A673 (cell line): ENCODE results near the gene MXD1. TPM values are rescaled to one million over a fixed set of nuclear protein-coding genes. Genes with fewer than 3 reads are reported as not detected.

Experiments used
- BruUV-seq: library from RNA; stranded (reverse); fragments of 400-500 nt; replicated peaks from 2 replicates; lab custom pipeline; 2021; lab: Mats Ljungman, UMichigan
- CTCF ChIA-PET: fragments of 300-600 bp; sonication (Branson Sonifier 250); formaldehyde crosslinking; loops from one replicate; lab custom pipeline; 2022; ENCODE audit warnings: antibody characterized with exemption; lab: Charles Lee
- POLR2A ChIA-PET: fragments of 300-600 bp; sonication (Branson Sonifier 250); formaldehyde crosslinking; loops from one replicate; lab custom pipeline; 2022; ENCODE audit warnings: antibody characterized with exemption; ENCODE audit not compliant: low non-redundant PET; lab: Charles Lee
- DNase-seq: peaks from one replicate; pipeline ENCODE4 v3.0.0-alpha.2; 2015; ENCODE audit warnings: low spot score
- H3K27ac ChIP-seq: fragments of 200-600 bp; sonication (generic); 2 replicates; pipeline ENCODE4 v1.5.1; 2016; ENCODE audit warnings: mixed run types, low read depth, mild to moderate bottlenecking, mixed read lengths, antibody characterized with exemption, low read length; ENCODE audit not compliant: poor library complexity, severe bottlenecking
- H3K27me3 ChIP-seq: fragments of 200-600 bp; sonication (generic); replicated peaks from 2 replicates; pipeline ENCODE4 v1.6.1; 2017; ENCODE audit warnings: mixed run types, low read depth, mild to moderate bottlenecking, mixed read lengths, antibody characterized with exemption, low read length; ENCODE audit not compliant: insufficient read depth, poor library complexity
- H3K36me3 ChIP-seq: fragments of 200-600 bp; sonication (generic); 2 replicates; pipeline ENCODE4 v1.6.1; 2016; ENCODE audit warnings: mixed run types, mild to moderate bottlenecking, mixed read lengths, antibody characterized with exemption, low read length; ENCODE audit not compliant: insufficient read depth, poor library complexity, severe bottlenecking
- H3K4me1 ChIP-seq: fragments of 200-600 bp; sonication (generic); 2 replicates; pipeline ENCODE4 v1.6.1; 2017; ENCODE audit warnings: mixed run types, mild to moderate bottlenecking, mixed read lengths, antibody characterized with exemption, low read length; ENCODE audit not compliant: insufficient read depth, poor library complexity, severe bottlenecking
- H3K4me3 ChIP-seq: fragments of 200-600 bp; sonication (generic); 2 replicates; pipeline ENCODE4 v1.5.1; 2016; ENCODE audit warnings: low read depth, mixed run types, mild to moderate bottlenecking, mixed read lengths, low read length; ENCODE audit not compliant: poor library complexity, severe bottlenecking
- H3K9me3 ChIP-seq: fragments of 200-600 bp; sonication (generic); 2 replicates; pipeline ENCODE4 v1.6.1; 2016; ENCODE audit warnings: mixed run types, low read depth, mild to moderate bottlenecking, mixed read lengths, antibody characterized with exemption, low read length; ENCODE audit not compliant: poor library complexity, severe bottlenecking
- CTCF ChIP-seq: fragments of 300-800, 200-600 bp; sonication (generic); conservative IDR thresholded peaks from 2 replicates; pipeline ENCODE4 v1.5.1; 2017; ENCODE audit warnings: low read depth, mild to moderate bottlenecking, antibody characterized with exemption, low read length, moderate library complexity, mixed read lengths
- EZH2 ChIP-seq: fragments of 200-600 bp; sonication (generic); IDR thresholded peaks from 2 replicates; pipeline ENCODE4 v1.6.1; 2017; ENCODE audit warnings: borderline replicate concordance, low read depth, mild to moderate bottlenecking, mixed read lengths, antibody characterized with exemption, low read length; ENCODE audit not compliant: poor library complexity, severe bottlenecking
- intact Hi-C: fragments of 100-400 bp; cut with micrococcal nuclease; formaldehyde crosslinking; loops from one replicate; pipeline ENCODE4 v1.10.0; 2022; ENCODE audit not compliant: unreplicated experiment
- total RNA-seq: library from RNA; stranded (reverse); gene quantifications from 2 replicates; pipeline ENCODE4 v1.2.3, GENCODE V29; 2021

The MXD1 gene
- total RNA-seq, 1 experiment from 2014 or later: 3.7 TPM

GRCh38 chr2:69985688-69986087 is 70.8 kb downstream of the MXD1 start:
- intact Hi-C loops: no loop called here
- POLR2A ChIA-PET: no interaction called here

GRCh38 chr2:69986691-69987090 is 71.8 kb downstream of the MXD1 start:
- H3K36me3 ChIP-seq: no peaks in the 10 kb centered on the region
- TF ChIP-seq EZH2 (no peak), CTCF (no peak)
- BruUV-seq: no TSS peak
- H3K27ac ChIP-seq: no peak overlapping the region
- intact Hi-C loops: no loop called here
- no peak for DNase-seq
- H3K4me3 ChIP-seq: no peak overlapping the region
- H3K4me1 ChIP-seq: no peaks in the 10 kb centered on the region
- CTCF ChIA-PET: no interaction called here
- POLR2A ChIA-PET: no interaction called here
- H3K27me3 ChIP-seq: no peaks in the 10 kb centered on the region
- no peaks in the 10 kb centered on the region for H3K9me3 ChIP-seq

More at GRCh38 chr2:69985688-69986087, 70.8 kb downstream of the MXD1 start:
- no peak overlapping the region for H3K27ac ChIP-seq
- no peak for TF ChIP-seq CTCF
- TF ChIP-seq EZH2: no peak
- CTCF ChIA-PET: no interaction called here
- no peak overlapping the region for H3K4me3 ChIP-seq
- DNase-seq: no peak
- H3K9me3 ChIP-seq: no peaks in the 10 kb centered on the region
- no peaks in the 10 kb centered on the region for H3K27me3 ChIP-seq
- no peaks in the 10 kb centered on the region for H3K4me1 ChIP-seq
- no peaks in the 10 kb centered on the region for H3K36me3 ChIP-seq
- BruUV-seq: no TSS peak

- no peaks in the 10 kb centered on the region for H3K27me3 ChIP-seq
- DNase-seq: no peak
- no TSS peak for BruUV-seq
- intact Hi-C loops: no loop called here
- ChIA-PET CTCF (no interaction called here), POLR2A (interaction anchor here (0.7 kb wide), 1 partner anchor 451 kb away, joined by 11 read pairs; no protein-coding TSS in a partner anchor)
- peaks cover 11% of the 10 kb centered on the region for H3K4me1 ChIP-seq
- no peaks in the 10 kb centered on the region for H3K9me3 ChIP-seq
- TF ChIP-seq EZH2 (no peak), CTCF (no peak)
- no peak overlapping the region for H3K27ac ChIP-seq
- H3K36me3 ChIP-seq: no peaks in the 10 kb centered on the region
- H3K4me3 ChIP-seq: no peak overlapping the region
Measured at GRCh38 chr2:69988086-69988635, 73.3 kb downstream of the MXD1 start.
